ENCODE results near the gene EP400.

GRCh38 chr12:131971226-131971625 lies 21.5 kb downstream of the EP400 start:
- no peak for TF ChIP-seq CTCF (IDR thresholded peaks at IDR 0.05)
- no peak for TF ChIP-seq POLR2A (IDR thresholded peaks at IDR 0.05)

Data from adrenal gland (tissue), 5 donors.